GM18861 (cell line): Measurements from ENCODE around the gene CDC37.
A peak's percentile ranks its signal among the peaks of the same experiment; 100 is the strongest.

Experiments used
- ATAC-seq: cut with Tn5 transposase; IDR thresholded peaks from one replicate; pipeline ENCODE4 v1.9.1; 2021; ENCODE audit not compliant: unreplicated experiment

CDC37 gene

DNA sequence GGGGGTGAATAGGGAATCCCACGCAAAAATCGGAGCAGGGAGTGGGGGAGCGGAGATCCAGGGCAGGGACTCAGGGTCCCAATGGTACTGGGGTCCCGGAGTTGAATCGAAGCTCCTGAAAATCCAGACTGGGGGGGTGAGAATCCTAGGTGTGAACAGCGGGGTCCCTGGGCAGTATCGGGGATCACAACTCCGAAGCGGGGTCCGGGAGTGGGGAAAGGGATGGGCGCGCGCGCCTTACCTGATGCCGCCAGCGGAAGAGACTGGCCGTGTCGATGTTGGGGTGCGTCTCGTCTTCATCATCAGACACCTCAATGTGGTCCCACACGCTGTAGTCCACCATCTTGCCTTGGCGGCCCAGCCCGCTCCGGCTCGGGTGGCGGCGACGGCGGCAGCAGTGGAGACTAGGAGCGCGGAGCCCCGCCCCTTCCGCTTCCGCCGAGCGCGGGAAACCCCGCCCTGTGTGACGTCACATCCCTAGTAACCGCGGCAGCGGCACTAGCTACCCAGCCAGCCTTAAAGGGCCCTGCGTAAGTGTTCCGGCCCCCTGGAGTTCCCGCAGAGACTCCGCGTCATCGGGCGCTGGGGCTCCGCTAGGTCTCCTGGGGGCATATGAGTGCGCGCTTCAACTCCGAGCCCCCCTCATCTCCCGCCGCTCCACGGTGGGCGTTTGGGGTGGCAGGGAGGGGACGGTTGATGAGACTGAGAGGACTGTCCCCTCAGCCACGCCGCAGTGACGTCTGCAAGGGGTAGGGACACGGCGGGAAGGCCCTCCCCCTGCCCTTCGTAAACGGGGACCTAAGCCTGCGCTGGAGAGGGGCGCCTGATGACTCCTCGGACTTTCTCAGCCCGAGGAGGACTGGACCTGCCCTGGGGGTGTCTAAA is at the start of gene CDC37:
TSS of gene CDC37 (minus strand) at position 406 of the 885 bp plus-strand sequence. CDS start at position 343, 63 bp downstream.
- peak; percentile 74 for ATAC-seq

DNA sequence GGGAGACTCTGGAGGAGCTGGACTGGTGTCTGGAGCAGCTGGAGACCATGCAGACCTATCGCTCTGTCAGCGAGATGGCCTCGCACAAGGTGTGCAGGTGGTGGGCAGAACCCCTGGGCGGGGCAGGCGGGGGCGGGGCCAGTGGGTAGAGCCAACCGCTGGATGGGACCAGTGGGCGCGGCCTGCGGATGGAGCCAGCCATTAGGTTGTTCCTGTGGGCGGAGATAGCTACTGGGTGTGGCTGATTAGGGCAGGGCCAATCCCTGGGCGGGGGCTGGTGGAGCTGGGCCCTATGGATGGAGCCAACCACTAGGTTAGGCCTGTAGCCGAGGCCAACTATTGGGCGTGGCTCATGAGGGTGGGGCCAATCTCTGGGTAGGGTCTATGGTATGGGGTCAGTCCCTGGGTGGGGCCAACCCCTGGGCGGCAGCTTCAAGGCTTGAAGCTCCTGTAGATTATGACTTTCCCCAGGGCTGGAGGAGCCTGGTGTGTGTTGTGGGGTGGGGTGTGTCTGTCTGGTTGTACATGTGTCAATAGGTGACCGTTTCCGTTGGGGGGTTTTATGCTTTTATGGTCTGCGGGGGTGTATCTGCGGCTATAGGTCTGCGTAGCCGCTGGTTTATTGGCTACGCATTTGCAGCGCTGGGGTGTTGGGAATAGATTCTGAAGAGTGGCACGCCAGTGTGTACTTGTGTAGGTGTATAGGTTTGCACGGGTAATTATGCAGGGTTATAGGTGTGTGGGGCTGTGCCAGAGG is 47.7 kb upstream of the CDC37 start:
- ATAC-seq, result no peak

DNA sequence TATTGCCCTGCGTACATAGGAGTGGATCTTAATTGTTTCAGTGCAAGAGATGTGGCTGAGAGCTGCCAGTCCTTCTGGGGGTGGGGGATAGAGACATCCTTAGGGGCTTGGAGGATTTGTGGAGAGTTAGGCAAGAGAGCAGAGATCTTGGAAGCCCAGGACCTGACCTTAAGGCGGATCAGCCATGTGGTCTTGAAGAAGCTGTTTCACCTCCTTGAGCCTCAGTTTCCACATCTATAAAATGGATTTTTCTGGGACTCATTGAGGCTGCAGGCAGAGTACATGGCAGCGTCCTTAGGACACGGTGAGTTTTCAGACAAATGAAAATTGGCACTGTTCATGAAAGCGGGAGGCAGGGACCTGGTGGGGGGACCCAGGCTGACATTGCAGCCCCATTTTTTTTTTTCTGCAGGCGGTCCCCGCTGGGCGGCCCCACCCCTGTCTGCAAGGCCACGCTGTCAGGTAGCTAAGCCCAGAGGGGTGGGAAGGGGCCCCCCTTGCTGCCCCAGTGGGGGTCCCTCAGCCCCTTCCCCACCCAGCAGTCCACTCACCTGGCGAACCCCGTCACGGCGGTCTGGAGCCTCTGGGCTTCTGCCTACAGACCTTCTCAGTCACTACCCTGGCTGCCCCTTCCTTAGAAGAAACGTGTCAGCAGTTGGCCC is 47.0 kb upstream of the CDC37 start:
- no peak for ATAC-seq

DNA sequence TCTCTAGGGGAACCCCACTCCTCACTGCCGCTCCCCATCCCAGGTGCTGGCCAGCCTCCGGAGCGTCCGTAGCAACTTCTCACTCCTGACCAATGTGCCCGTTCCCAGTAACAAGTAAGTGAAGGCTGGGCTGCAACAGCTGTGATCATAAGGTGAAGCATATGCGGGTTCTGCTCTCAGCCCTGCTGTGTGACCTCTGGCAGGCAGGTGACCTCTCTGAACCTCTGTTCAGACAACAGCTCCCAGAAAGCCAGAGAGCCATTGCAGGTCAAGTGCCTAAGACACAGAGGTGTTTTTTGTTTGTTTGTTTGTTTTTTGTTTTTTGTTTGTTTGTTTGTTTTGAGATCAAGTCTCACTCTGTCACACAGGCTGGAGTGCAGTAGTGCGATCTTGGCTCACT is 45.7 kb upstream of the CDC37 start:
- no peak for ATAC-seq

DNA sequence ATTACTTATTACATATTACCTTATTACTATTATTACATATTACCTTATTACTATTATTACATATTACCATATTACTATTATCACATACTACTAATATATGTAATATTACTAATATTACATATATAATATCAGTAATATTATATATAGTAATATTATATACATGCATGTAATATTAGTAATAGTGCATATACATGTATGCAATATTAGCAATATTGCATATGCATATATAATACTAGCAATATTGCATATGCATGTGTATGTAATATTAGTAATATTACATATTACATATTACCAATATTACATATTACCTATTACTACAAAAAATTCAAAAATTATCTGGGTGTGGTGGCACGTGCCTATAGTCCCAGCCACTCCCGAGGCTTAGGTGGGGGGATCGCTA is 39.4 kb upstream of the CDC37 start:
- ATAC-seq, result no peak

DNA sequence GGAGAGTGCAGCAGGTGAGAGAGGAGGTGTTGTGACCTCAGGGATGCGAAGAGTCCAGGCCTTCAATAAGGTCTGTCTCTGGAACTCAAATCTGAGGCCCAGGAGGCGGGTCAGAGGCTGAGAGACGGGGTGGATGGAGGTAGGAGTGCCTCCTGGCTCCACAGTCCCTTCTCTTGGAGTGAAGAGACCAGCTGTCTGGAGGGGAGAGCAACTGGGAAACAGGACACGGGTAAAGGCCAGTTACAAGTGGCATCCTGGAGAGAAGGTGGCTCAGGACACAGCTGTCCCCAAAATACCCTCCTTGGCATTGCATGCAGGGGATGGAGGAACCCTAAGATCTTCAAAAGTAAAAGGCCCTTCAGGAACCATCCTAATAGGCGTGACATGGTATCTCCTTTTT is 36.2 kb upstream of the CDC37 start:
- ATAC-seq, result no peak

DNA sequence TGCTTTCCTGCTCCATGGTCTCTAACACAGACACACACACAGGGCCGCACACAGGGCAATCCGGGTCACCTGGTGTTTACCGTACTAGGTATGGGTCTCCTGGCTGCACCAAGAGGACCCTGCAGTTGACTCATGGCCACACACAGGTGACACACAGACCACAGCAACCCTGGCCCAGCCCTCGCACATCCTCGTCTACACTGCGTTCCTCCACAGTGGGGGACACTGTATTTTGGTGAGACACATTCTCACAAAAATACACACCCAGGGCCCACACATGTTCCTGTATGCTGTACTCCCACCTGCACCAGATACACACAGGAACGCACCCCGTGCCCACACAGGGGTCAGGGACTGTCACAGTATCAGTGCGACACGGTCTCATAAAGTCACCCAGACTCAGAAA is 29.8 kb upstream of the CDC37 start:
- no peak for ATAC-seq

DNA sequence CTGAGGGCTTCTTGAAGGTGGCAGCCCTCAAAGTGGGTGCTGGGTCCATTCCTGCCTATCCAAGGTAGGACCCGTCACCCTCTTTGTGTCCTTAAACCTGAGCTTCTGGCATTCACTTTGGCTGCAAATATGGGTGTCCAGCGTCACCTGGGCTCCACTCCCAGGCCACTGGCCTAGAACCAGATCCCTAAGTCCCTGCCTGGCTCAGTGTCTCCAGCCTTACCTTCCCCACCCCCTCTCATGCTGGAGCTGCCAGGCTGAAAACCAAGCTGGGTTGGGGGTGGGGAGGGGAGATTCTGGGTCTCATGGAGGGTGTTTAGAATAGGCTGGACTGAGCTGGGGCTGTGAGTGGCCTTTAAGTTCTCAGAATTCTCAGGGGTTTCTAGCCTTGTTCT is 29.4 kb upstream of the CDC37 start:
- ATAC-seq, result no peak

DNA sequence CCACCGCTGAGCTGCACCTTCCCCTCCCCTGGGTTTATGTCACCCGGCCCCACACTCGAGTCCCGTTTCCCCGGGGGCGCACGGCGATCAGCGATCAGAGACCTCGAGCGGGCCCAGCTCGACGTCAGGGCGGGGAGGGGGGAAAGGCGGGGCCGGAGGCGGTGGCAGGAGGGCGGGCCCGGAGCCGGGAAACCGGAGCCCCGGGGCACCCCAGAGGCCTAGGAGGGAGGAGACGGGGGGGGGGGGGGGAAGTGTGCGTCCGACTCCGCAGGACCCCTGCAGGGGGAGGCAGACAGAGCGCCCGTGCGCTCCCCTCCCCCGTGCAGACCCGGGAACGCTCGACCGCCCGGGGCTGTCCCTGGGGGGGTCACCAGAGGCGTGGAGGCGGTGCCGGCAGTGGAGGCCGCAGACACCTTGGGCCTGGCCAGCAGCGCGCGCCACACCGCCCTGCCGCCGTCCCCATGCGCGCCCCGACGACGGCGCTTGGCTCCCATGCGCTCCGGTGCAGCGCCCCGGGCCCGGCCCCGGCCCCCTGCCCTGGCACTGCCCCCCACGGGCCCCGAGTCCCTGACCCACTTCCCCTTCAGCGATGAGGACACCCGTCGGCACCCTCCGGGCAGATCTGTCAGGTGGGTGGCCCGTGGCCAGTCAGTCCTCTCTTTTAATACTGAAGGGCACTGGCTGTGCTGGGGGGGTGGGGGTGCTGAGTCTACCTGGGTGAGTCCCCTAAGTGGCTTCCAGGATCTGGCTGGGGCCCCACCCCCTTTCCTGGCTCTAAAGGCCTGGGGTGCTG is 28.8 kb upstream of the CDC37 start:
- no peak for ATAC-seq

DNA sequence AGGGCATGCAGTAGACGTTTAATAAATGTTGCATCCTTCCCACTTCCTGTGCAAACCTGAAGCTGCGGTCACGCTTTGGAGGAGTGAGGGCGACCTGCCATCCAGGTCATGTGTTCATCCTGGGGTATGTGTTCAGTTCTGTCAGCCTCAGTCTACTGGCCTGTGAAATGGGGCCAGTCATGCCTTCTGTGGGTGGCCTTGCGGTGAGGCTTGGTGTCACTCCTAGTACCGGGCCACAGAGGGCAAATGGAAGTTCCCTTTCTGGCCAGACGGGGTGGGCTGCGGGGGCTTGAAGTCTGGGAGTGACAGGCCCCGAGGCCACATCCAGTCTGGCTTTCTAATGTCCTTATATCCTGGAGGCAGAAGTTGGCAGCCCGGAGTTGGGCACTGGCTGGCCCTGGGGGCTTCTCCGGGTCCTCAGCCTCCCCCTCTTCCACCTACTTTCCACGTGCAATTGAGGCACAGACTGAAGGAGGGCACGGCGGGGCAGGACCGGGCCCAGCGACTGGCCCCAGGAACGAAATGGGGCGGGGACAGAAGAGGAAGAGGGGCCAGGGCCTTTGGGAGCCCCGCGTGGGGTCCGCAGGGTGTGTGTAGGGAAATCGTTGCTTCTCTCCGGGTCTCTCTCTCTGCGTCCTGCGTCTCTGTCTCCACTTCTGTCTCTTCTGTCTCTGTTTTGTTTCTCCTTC is 28.1 kb upstream of the CDC37 start:
- ATAC-seq, result no peak

DNA sequence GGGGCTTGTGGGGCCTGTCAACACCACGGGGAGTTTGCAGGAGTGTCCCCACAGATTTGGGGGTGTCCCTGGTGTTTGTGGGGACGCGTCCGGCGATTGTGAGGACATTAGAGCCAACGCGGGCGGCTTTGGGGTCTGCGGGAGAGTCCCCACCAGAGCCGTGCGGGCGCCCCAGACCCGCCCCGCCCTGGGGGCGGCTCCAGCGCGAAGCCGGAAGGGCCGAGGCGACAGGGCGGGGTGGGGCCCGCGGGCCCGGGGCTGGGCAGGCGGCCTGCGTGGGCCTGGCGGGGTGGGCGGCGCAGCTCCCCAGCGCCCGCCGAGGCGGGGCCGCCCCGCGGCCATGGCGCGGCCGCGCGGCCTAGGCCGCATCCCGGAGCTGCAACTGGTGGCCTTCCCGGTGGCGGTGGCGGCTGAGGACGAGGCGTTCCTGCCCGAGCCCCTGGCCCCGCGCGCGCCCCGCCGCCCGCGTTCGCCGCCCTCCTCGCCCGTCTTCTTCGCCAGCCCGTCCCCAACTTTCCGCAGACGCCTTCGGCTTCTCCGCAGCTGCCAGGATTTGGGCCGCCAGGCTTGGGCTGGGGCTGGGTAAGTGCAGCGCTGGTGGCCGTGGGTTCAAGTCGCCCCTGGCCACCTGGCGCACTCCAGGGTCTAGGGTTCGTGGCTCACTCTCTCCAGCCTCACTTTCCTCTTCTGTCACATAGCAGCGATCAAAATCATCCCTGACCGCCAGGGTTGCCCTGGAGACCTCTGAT is 27.3 kb upstream of the CDC37 start:
- no peak for ATAC-seq

DNA sequence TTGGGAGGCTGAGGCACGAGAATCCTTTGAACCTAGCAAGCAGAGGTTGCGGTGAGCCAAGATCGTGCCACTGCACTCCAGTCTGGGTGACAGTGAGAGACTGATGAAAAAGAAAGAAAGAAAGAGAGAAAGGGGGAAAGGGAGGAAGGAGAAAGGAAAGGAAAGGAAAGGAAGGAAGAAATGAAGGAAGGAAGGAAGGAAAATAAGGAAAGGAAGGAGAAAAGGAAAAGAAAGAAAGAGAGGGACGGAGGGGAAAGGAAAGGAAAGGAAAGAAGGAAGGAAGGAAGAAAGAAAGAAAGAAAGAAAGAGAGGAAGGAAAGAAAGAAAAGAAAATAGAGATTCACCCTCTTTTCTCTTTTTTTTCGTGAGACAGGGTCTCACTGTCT is 25.6 kb upstream of the CDC37 start:
- ATAC-seq, result no peak

DNA sequence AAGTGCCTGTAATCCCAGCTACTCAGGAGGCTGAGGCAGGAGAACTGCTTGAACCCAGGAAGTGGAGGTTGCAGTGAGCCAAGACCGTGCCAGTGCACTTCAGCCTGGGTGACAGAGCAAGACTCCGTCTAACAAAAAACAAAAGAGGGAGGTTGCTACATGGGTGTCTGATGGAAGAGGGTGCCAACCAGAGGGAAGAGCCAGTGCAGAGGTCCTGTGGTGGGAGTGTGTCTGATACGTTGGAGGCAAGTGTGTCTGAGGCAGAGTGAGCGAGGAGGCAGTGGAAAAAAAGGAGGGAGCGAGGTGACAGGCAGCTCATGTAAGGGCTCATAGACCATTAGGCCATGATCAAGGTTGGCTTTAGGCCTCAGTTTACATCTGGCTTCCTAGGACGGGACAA is 23.8 kb upstream of the CDC37 start:
- ATAC-seq, result no peak

DNA sequence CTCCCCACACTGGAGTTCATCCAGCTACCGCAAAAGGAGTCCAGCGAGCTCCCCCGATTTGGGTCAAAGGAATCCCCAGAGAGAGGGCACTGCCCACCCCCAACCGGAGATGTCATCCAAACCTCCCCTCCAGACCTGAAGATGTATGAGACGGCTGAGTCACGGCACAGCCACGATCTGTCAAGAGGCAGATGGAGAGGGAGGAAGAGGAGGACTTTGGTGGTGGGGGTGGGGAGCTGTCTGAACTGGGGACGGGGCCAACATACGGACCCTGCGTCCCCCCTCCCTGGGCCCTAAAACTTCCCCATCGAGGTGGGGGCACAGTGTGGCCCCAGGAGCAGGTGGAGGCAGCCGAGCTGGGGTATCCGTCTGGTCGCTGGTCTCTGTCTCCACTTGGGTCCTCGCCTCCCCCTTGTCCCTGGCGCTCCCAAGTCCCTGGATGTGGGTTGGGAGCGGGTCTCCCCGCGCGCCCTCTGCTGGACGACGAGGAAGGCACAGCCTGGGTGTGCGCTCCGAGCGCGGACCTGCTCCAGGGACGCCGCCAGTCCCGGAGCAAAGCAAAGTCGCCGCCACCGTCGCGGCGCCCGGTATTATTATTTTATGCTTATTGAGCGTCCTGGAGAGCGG is 20.8 kb upstream of the CDC37 start:
- no peak for ATAC-seq

DNA sequence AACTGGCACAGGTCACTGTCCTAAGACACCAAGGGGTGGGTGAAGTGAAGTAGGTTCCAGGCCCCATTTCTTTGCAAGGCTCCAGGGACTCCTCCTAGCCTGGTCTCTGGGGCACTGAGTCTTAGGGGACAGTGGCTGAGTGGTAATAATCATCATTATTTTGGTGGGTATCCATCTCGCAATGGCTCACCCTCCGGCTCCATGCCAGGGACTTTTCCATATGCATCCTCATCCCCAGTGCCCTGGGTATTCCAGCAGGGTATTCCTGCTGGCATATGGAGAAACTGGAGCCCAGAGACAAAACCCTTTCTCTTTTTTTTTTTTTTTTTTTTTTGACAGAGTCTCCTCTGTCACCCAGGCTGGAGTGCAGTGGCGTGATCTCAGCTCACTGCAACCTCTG is 19.5 kb upstream of the CDC37 start:
- no peak for ATAC-seq

DNA sequence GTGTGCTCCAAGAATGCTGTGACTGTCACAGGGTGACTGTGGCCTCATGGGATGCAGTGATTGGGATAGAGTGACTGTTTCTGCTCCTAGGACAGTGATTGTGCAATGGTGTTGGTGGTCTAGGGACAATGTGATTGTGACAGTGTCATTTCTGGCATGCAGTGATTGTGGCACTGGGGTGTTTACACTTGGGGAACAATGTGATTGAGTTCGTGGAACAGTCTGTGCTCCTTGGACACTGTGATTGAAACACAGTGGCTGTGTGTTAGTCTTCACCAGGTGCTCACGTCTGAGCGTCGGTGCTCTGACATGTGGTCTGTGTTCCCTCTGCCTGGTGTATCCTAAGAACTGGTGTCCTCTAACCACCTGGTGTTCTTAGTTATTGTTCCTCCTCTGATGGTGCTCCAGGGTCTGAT is 18.7 kb upstream of the CDC37 start:
- no peak for ATAC-seq

DNA sequence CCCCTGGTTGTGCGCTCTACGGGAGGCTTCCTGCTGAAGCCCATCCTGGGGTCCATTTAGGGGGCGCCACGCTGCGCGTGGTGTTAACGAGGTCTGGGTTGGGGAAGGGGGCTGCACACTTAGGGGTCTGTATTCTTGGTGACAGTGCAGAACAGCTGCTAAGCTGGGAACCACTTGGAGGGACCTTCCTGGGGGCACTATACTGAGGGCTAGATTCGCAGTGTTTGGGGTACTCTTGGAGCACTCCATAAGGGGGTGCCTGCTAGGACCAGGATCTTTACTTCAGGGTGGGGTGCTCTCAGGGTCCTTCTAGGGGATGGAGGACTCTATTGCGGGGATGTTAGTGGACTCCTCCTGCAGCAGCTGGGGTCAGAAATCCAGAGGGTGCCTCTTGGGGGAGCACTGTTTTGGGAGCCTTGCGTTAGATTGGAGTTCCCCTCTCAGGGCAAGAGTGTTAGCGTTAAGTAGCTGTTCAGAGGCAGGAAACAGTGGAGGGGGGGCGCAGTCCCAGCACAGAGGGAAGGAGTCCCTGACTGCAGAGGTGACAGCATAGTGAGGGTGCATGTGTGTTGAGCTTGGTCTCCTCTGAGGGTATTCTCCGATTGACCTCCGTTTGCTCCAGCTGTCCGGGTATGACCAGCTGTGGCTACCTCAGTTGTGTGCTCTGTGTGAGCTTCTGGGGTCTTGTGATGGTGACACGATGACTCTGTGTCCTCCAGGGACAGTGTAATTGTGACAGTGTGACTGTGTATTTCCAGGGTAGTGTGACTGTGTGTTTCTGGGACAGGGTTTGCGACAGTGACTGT is 18.1 kb upstream of the CDC37 start:
- no peak for ATAC-seq

DNA sequence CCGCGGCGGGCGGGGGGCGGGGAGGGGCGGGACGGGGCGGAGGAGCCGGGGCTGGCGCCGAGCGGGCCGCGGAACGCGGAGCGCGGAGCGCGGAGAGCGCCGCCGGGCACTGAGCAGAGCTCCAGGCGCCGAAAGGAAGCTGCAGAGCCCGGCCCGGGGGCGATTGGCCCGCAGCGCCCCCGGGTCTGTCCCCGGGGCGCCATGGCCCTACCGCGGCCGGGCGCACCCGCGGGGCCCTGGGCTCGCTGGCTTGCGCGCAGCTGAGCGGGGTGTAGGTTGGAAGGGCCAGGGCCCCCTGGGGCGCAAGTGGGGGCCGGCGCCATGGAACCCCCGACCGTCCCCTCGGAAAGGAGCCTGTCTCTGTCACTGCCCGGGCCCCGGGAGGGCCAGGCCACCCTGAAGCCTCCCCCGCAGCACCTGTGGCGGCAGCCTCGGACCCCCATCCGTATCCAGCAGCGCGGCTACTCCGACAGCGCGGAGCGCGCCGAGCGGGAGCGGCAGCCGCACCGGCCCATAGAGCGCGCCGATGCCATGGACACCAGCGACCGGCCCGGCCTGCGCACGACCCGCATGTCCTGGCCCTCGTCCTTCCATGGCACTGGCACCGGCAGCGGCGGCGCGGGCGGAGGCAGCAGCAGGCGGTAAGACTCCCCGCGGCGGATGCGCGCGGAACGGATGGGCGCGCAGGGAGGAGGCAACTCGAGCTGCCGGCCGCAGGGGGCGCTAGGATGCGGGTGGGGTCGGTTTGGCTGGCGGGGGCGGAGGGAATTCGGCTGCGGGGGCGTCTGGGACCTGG is 17.3 kb upstream of the CDC37 start, which contains the start of gene PDE4A:
TSS of gene PDE4A (plus strand) at position 95 of the 796 bp plus-strand sequence. CDS start at position 322, 227 bp downstream.
- no peak for ATAC-seq
